ENCODE results near the gene RBM23.
A peak's percentile ranks its signal among the peaks of the same experiment; 100 is the strongest.
"Not testable (repeated sequence)": the region's sequence is repeated elsewhere in the genome, so short reads cannot be mapped to it uniquely, and the experiment has no call there.

The RBM23 gene

GRCh38 chr14:22918804-22919600 is at the start of gene RBM23:
TSS of gene RBM23 (minus strand) at chr14:22919149.
- DNase-seq, result peak; percentile 100

GRCh38 chr14:22966783-22967269 is 47.9 kb upstream of the RBM23 start:
- DNase-seq, result no peak

GRCh38 chr14:22965916-22966782 is 47.2 kb upstream of the RBM23 start:
- DNase-seq, result not testable (repeated sequence)

- no peak for DNase-seq
Measured at GRCh38 chr14:22962061-22962676, 43.2 kb upstream of the RBM23 start.

- no peak for DNase-seq
Measured at GRCh38 chr14:22955702-22956569, 37.0 kb upstream of the RBM23 start.

GRCh38 chr14:22952418-22952817 is 33.5 kb upstream of the RBM23 start:
- no peak for DNase-seq

GRCh38 chr14:22951795-22952194 is 32.8 kb upstream of the RBM23 start:
- not testable (repeated sequence) for DNase-seq

- DNase-seq, result no peak
Measured at GRCh38 chr14:22945642-22946041, 26.7 kb upstream of the RBM23 start.

GRCh38 chr14:22939684-22940083 is 20.7 kb upstream of the RBM23 start:
- no peak for DNase-seq

GRCh38 chr14:22935156-22935555 is 16.2 kb upstream of the RBM23 start:
- no peak for DNase-seq

GRCh38 chr14:22932146-22932545 is 13.2 kb upstream of the RBM23 start:
- no peak for DNase-seq

- no peak for DNase-seq
Measured at GRCh38 chr14:22929961-22930364, 11.0 kb upstream of the RBM23 start.

GRCh38 chr14:22929104-22929960 is 10.4 kb upstream of the RBM23 start, which contains the start of gene PRMT5:
TSS of gene PRMT5 (minus strand) at chr14:22929376. CDS start at chr14:22929361, 15 bp downstream.
- DNase-seq, result peak; percentile 97

- DNase-seq, result peak; percentile 15
Measured at GRCh38 chr14:22928237-22929103, 9.5 kb upstream of the RBM23 start.

GRCh38 chr14:22926316-22926715 is 7.4 kb upstream of the RBM23 start:
- no peak for DNase-seq

GRCh38 chr14:22925513-22925912 is 6.6 kb upstream of the RBM23 start:
- DNase-seq, result no peak

- DNase-seq, result no peak
Measured at GRCh38 chr14:22923746-22924145, 4.8 kb upstream of the RBM23 start.

GRCh38 chr14:22922294-22922693 is 3.3 kb upstream of the RBM23 start:
- DNase-seq, result no peak

GRCh38 chr14:22920697-22921096 is 1.7 kb upstream of the RBM23 start:
- DNase-seq, result no peak

GRCh38 chr14:22919601-22919921 is 612 bp upstream of the RBM23 start:
- no peak for DNase-seq
